CD4-positive, alpha-beta memory T cell (primary cell): Measurements from ENCODE around the gene FARP2. TPM values are rescaled to one million over a fixed set of nuclear protein-coding genes. Genes with fewer than 3 reads are reported as not detected.

ENCODE experiments used
- CTCF ChIA-PET: fragments of 350-600 bp; sonication (Branson Sonifier 250); formaldehyde crosslinking; loops from one replicate; lab custom pipeline; 2021; ENCODE audit warnings: inconsistent platforms; ENCODE audit not compliant: partially characterized antibody; lab: Charles Lee
- POLR2A ChIA-PET: fragments of 350-600 bp; sonication (Branson Sonifier 250); formaldehyde crosslinking; loops from one replicate; lab custom pipeline; 2021; ENCODE audit not compliant: partially characterized antibody; lab: Charles Lee
- DNase-seq, 5 donors: peaks; one replicate each; pipeline versions ENCODE4 v3.0.0 to v3.0.0-alpha.2; 2020 to 2022; ENCODE audit warnings: mixed read lengths in 1 of 5
- H3K27ac ChIP-seq: one replicate; pipeline ENCODE4 v1.7.0; 2013; ENCODE audit warnings: low read depth, low read length
- H3K27me3 ChIP-seq: 2 replicates; pipeline ENCODE4 v1.7.0; 2013; ENCODE audit warnings: mild to moderate bottlenecking, low read length, moderate library complexity; ENCODE audit not compliant: insufficient read depth
- H3K36me3 ChIP-seq: 2 replicates; pipeline ENCODE4 v1.7.0; 2013; ENCODE audit warnings: mild to moderate bottlenecking, low read length, moderate library complexity; ENCODE audit not compliant: insufficient read depth
- H3K4me1 ChIP-seq: 2 replicates; pipeline ENCODE4 v1.7.0; 2013; ENCODE audit warnings: mild to moderate bottlenecking, low read length, moderate library complexity; ENCODE audit not compliant: insufficient read depth
- H3K4me3 ChIP-seq, 2 donors: one replicate each; pipeline ENCODE4 v1.7.0; 2013; ENCODE audit warnings: low read length in 2 of 2, mild to moderate bottlenecking in 1 of 2
- H3K9me3 ChIP-seq, 2 donors: one replicate each; pipeline ENCODE4 v1.7.0; 2013; ENCODE audit warnings: low read length in 2 of 2, control low read depth in 1 of 2; ENCODE audit not compliant: control insufficient read depth in 1 of 2
- H3K27ac Mint-ChIP-seq, 7 donors: one replicate each; pipeline ENCODE4 v1.8.0; 2020 to 2021; ENCODE audit warnings: mixed read lengths in 7 of 7, mild to moderate bottlenecking in 6 of 7, inconsistent platforms in 3 of 7, moderate library complexity in 3 of 7
- H3K27me3 Mint-ChIP-seq, 2 donors: one replicate each; pipeline ENCODE4 v1.8.0; 2020 to 2021; ENCODE audit warnings: mixed read lengths in 2 of 2
- H3K36me3 Mint-ChIP-seq, 2 donors: one replicate each; pipeline ENCODE4 v1.8.0; 2020 to 2021; ENCODE audit warnings: mixed read lengths in 2 of 2, inconsistent platforms in 1 of 2, mild to moderate bottlenecking in 1 of 2
- H3K4me1 Mint-ChIP-seq, 4 donors: one replicate each; pipeline ENCODE4 v1.8.0; 2020 to 2021; ENCODE audit warnings: mixed read lengths in 4 of 4, mild to moderate bottlenecking in 1 of 4
- H3K4me3 Mint-ChIP-seq, 8 donors: one replicate each; pipeline ENCODE4 v1.8.0; 2020 to 2021; ENCODE audit warnings: mixed read lengths in 8 of 8, mild to moderate bottlenecking in 7 of 8, moderate library complexity in 6 of 8, inconsistent platforms in 3 of 8
- H3K9me3 Mint-ChIP-seq, 8 donors: one replicate each; pipeline ENCODE4 v1.8.0; 2020 to 2021; ENCODE audit warnings: mixed read lengths in 8 of 8, mild to moderate bottlenecking in 5 of 8, inconsistent platforms in 3 of 8, moderate library complexity in 1 of 8
- intact Hi-C: fragments of 100-400 bp; cut with micrococcal nuclease; formaldehyde crosslinking; loops from one replicate; pipeline ENCODE4 v1.15.1; 2023
- polyA plus RNA-seq, 2 donors: library from polyadenylated mRNA; unstranded; fragments of 300-500 nt; fragmentation: Illumina TruSeq; gene quantifications; one replicate each; pipeline ENCODE4 v1.2.3, GENCODE V29; 2021
- total RNA-seq, 2 experiments: library from RNA; stranded (reverse); gene quantifications; one replicate each; pipeline ENCODE4 v1.2.3, GENCODE V29; 2021

The FARP2 gene
- total and polyA plus RNA-seq, 4 experiments from 2014 or later = 3.9 to 21.8 (median 11.4) TPM

GRCh38 chr2:241489088-241489487 is 133.0 kb downstream of the FARP2 start:
- H3K4me3 ChIP-seq = no peak overlapping the region
- no peaks in the 10 kb centered on the region for H3K4me1 ChIP-seq
- Mint-ChIP-seq H3K36me3 (no peaks in the 10 kb centered on the region), H3K9me3 (peaks cover 0 to 1% (median 0%) of the 10 kb centered on the region in 8 donors), H3K27me3 (no peaks in the 10 kb centered on the region), H3K4me1 (peaks cover 0 to 3% (median 0%) of the 10 kb centered on the region in 4 donors), H3K27ac (no peak overlapping the region), H3K4me3 (no peak overlapping the region)
- no peak overlapping the region for H3K27ac ChIP-seq
- ChIA-PET POLR2A (no interaction called here), CTCF (no interaction called here)
- no peaks in the 10 kb centered on the region for H3K27me3 ChIP-seq
- H3K9me3 ChIP-seq = no peaks in the 10 kb centered on the region
- intact Hi-C loops = no loop called here
- DNase-seq = no peak
- H3K36me3 ChIP-seq = no peaks in the 10 kb centered on the region

- Histone ChIP-seq H3K36me3 (no peaks in the 10 kb centered on the region), H3K9me3 (no peaks in the 10 kb centered on the region), H3K27me3 (no peaks in the 10 kb centered on the region), H3K4me1 (no peaks in the 10 kb centered on the region), H3K4me3 (no peak overlapping the region), H3K27ac (no peak overlapping the region)
- no peaks in the 10 kb centered on the region for H3K27me3 Mint-ChIP-seq
- H3K4me3 Mint-ChIP-seq = no peak overlapping the region
- intact Hi-C loops = no loop called here
- CTCF ChIA-PET = no interaction called here
- H3K9me3 Mint-ChIP-seq = peaks cover 0 to 1% (median 0%) of the 10 kb centered on the region in 8 donors
- POLR2A ChIA-PET = interaction anchor here (0.6 kb wide), 1 partner anchor 30 kb away, joined by 3 read pairs; no protein-coding TSS in a partner anchor
- H3K4me1 Mint-ChIP-seq = peaks cover 0 to 3% (median 0%) of the 10 kb centered on the region in 4 donors
- H3K36me3 Mint-ChIP-seq = peaks cover 2 to 7% of the 10 kb centered on the region in 2 donors
- peak overlapping the region in 1 of 7 donors; percentile 35 for H3K27ac Mint-ChIP-seq
- no peak for DNase-seq
These were observed 133.9 kb downstream of the FARP2 start for GRCh38 chr2:241489733-241490680.

DNA sequence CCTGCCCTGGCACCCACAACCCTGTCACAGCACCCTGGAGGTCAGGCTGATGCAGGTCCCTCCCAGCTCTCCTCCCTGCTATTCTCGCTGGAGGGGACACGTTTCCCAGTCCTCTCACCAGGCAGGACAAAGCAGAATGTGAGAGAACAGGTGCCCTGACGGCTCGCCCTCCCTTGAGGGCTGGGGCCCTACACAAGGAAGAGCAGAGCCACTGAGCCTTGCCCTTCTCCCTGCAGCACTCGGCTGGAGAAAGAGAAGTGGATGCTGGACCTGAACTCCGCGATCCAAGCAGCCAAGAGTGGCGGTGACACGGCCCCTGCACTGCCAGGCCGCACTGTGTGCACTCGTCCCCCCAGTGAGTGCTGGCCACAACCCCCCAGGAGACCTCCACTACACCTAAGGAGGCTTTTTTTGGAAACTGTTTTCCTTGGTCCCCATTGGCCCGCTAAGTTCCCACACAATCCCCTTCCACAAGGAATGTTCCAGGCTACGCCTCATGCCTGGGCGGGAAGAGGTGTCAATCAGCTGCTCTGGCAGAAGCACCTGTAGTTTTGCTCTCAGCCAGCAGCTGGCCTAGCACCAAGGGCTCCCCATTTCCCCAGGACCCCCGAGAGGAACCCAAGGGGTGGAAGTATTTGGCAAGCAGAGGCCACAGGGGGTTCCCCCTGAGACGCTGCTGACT is 134.9 kb downstream of the FARP2 start:
- Mint-ChIP-seq H3K27ac (peak overlapping the region in 1 of 7 donors; percentile 64), H3K4me1 (peaks cover 0 to 3% (median 0%) of the 10 kb centered on the region in 4 donors)

GRCh38 chr2:241491549-241492173 is 135.6 kb downstream of the FARP2 start:
- no peaks in the 10 kb centered on the region for H3K9me3 ChIP-seq
- DNase-seq = no peak
- no peak overlapping the region for H3K4me3 Mint-ChIP-seq
- no peaks in the 10 kb centered on the region for H3K27me3 Mint-ChIP-seq
- intact Hi-C loops = no loop called here
- no peak overlapping the region for H3K27ac ChIP-seq
- no peaks in the 10 kb centered on the region for H3K9me3 Mint-ChIP-seq
- ChIA-PET POLR2A (no interaction called here), CTCF (no interaction called here)
- peaks cover 4% of the 10 kb centered on the region for H3K36me3 ChIP-seq
- H3K36me3 Mint-ChIP-seq = peaks cover 5 to 18% of the 10 kb centered on the region in 2 donors
- H3K27me3 ChIP-seq = no peaks in the 10 kb centered on the region
- H3K4me1 ChIP-seq = no peaks in the 10 kb centered on the region
- no peak overlapping the region for H3K4me3 ChIP-seq
- H3K27ac Mint-ChIP-seq = peak overlapping the region in 1 of 7 donors; percentile 74
- peaks cover 0 to 3% (median 0%) of the 10 kb centered on the region in 4 donors for H3K4me1 Mint-ChIP-seq

More for the DNA sequence above, 134.9 kb downstream of the FARP2 start:
- no peak for DNase-seq
- Histone ChIP-seq H3K4me1 (no peaks in the 10 kb centered on the region), H3K36me3 (peaks cover 4% of the 10 kb centered on the region), H3K9me3 (no peaks in the 10 kb centered on the region), H3K4me3 (no peak overlapping the region), H3K27ac (no peak overlapping the region), H3K27me3 (no peaks in the 10 kb centered on the region)
- H3K27me3 Mint-ChIP-seq = no peaks in the 10 kb centered on the region
- ChIA-PET POLR2A (interaction anchor here (0.6 kb wide), 1 partner anchor 31 kb away, joined by 3 read pairs; no protein-coding TSS in a partner anchor), CTCF (no interaction called here)
- peaks cover 5 to 12% of the 10 kb centered on the region in 2 donors for H3K36me3 Mint-ChIP-seq
- no peaks in the 10 kb centered on the region for H3K9me3 Mint-ChIP-seq
- H3K4me3 Mint-ChIP-seq = no peak overlapping the region
- intact Hi-C loops = no loop called here

DNA sequence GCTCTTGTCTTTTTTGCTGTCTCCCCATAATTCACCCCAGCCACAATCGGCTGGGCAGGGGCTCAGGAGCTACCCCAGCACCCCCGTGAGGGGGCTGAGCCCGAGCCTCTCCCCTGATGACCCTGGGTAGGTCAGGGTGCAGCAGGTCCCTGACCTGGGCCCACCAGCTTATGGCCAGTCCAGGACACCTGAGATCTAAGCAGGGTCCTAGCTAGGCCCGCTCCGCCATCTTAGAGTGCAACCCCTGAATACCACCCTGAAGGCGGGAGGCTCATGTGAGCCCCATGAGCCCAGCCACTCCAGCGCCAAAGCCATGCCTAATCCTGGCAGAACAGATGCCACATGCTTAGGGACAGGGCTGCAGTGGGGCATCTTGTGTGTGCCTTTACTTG is 136.1 kb downstream of the FARP2 start:
- CTCF ChIA-PET = no interaction called here
- H3K9me3 Mint-ChIP-seq = no peaks in the 10 kb centered on the region
- intact Hi-C loops = no loop called here
- H3K36me3 Mint-ChIP-seq = peaks cover 5 to 20% of the 10 kb centered on the region in 2 donors
- H3K27me3 Mint-ChIP-seq = no peaks in the 10 kb centered on the region
- H3K27ac Mint-ChIP-seq = peak overlapping the region in 2 of 7 donors; percentile 59 to 74
- no peak overlapping the region for H3K4me3 ChIP-seq
- no peaks in the 10 kb centered on the region for H3K4me1 ChIP-seq
- H3K9me3 ChIP-seq = no peaks in the 10 kb centered on the region
- no peak overlapping the region for H3K4me3 Mint-ChIP-seq
- H3K27me3 ChIP-seq = no peaks in the 10 kb centered on the region
- H3K36me3 ChIP-seq = peaks cover 4% of the 10 kb centered on the region
- DNase-seq = no peak
- POLR2A ChIA-PET = no interaction called here
- H3K27ac ChIP-seq = no peak overlapping the region
- peaks cover 0 to 3% (median 0%) of the 10 kb centered on the region in 4 donors for H3K4me1 Mint-ChIP-seq

DNA sequence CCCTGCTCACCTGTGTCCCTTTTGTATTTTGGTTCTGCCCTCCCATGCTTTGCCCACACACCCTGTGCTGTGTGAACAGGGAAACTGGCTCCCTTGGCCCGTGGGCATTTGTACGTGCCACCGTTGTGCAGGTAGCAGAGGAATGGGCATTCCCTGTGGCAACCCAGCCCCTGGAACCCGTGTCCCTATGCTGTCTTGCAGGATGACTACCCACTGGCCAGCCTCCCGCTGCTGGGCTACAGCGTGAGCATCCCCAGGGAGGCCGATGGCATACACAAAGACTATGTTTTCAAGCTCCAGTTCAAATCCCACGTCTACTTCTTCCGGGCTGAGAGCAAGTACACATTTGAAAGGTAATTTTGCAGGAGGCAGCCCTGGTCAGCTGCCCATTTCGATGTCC is 137.0 kb downstream of the FARP2 start:
- Histone ChIP-seq H3K9me3 (no peaks in the 10 kb centered on the region), H3K36me3 (peaks cover 4% of the 10 kb centered on the region), H3K27ac (no peak overlapping the region), H3K4me3 (no peak overlapping the region), H3K4me1 (no peaks in the 10 kb centered on the region), H3K27me3 (no peaks in the 10 kb centered on the region)
- peaks cover 0 to 3% (median 0%) of the 10 kb centered on the region in 4 donors for H3K4me1 Mint-ChIP-seq
- H3K27me3 Mint-ChIP-seq = no peaks in the 10 kb centered on the region
- CTCF ChIA-PET = no interaction called here
- intact Hi-C loops = no loop called here
- POLR2A ChIA-PET = interaction anchor here (0.6 kb wide), 1 partner anchor 13 kb away, joined by 4 read pairs; no protein-coding TSS in a partner anchor
- H3K27ac Mint-ChIP-seq = no peak overlapping the region
- no peak for DNase-seq
- peaks cover 5 to 23% of the 10 kb centered on the region in 2 donors for H3K36me3 Mint-ChIP-seq
- H3K9me3 Mint-ChIP-seq = no peaks in the 10 kb centered on the region
- H3K4me3 Mint-ChIP-seq = no peak overlapping the region
